PC-3 (cell line): Measurements from ENCODE around the gene NANS. TPM values are rescaled to one million over a fixed set of nuclear protein-coding genes. Genes with fewer than 3 reads are reported as not detected.

Source experiments
- ATAC-seq: fragments of 200-7000 bp; cut with Tn5 transposase; 2 replicates; pipeline ENCODE4 v1.9.1; 2020; ENCODE audit warnings: mild to moderate bottlenecking, moderate library complexity
- BruUV-seq: library from RNA; stranded (reverse); fragments of 400-500 nt; replicated peaks from 2 replicates; lab custom pipeline; 2021; lab: Mats Ljungman, UMichigan
- CTCF ChIA-PET: fragments of 300-600 bp; sonication (Branson Sonifier 250); formaldehyde crosslinking; loops from one replicate; lab custom pipeline; 2022; ENCODE audit warnings: antibody characterized with exemption; lab: Charles Lee
- POLR2A ChIA-PET: fragments of 300-600 bp; sonication (Branson Sonifier 250); formaldehyde crosslinking; loops from one replicate; lab custom pipeline; 2022; ENCODE audit warnings: antibody characterized with exemption; ENCODE audit not compliant: unreplicated experiment; lab: Charles Lee
- DNase-seq: peaks from one replicate; pipeline ENCODE4 v3.0.0-alpha.2; 2015
- H2AFZ ChIP-seq: fragments of 300-600 bp; sonication (generic); 2 replicates; pipeline ENCODE4 v1.6.0; 2016; ENCODE audit warnings: antibody characterized with exemption, low read length
- H3F3A ChIP-seq: fragments of 300-600 bp; sonication (generic); one replicate; pipeline ENCODE4 v1.6.0; 2017; ENCODE audit warnings: antibody characterized with exemption, low read length, control low read depth, mild to moderate bottlenecking; ENCODE audit not compliant: unreplicated experiment
- H3K27ac ChIP-seq: fragments of 300-600 bp; sonication (generic); 2 replicates; pipeline ENCODE4 v1.5.1; 2016; ENCODE audit warnings: mild to moderate bottlenecking, low read length
- H3K27me3 ChIP-seq: fragments of 300-600 bp; sonication (generic); 2 replicates; pipeline ENCODE4 v1.6.1; 2016; ENCODE audit warnings: low read length, mixed read lengths
- H3K36me3 ChIP-seq: fragments of 300-600 bp; sonication (generic); 2 replicates; pipeline ENCODE4 v1.6.1; 2016; ENCODE audit warnings: low read depth, mixed run types, low read length, mixed read lengths
- H3K4me1 ChIP-seq: fragments of 300-600 bp; sonication (generic); 2 replicates; pipeline ENCODE4 v1.5.1; 2016; ENCODE audit warnings: low read length; ENCODE audit not compliant: insufficient read depth
- H3K4me2 ChIP-seq: fragments of 300-600 bp; sonication (generic); 2 replicates; pipeline ENCODE4 v1.6.0; 2016; ENCODE audit warnings: low read length
- H3K4me3 ChIP-seq: fragments of 300-600 bp; sonication (generic); 2 replicates; pipeline ENCODE4 v1.5.1; 2016; ENCODE audit warnings: mild to moderate bottlenecking, low read length, mixed read lengths
- H3K79me2 ChIP-seq: fragments of 300-600 bp; sonication (generic); 2 replicates; pipeline ENCODE4 v1.6.1; 2017; ENCODE audit warnings: low read length, mixed read lengths
- H3K9ac ChIP-seq: fragments of 300-600 bp; sonication (generic); 2 replicates; pipeline ENCODE4 v1.6.0; 2016; ENCODE audit warnings: mild to moderate bottlenecking, low read length
- H3K9me2 ChIP-seq: fragments of 300-600 bp; sonication (generic); replicated peaks from 2 replicates; pipeline ENCODE4 v1.6.1; 2016; ENCODE audit warnings: mixed run types, low read length, mixed read lengths
- H3K9me3 ChIP-seq: fragments of 300-600 bp; sonication (generic); 2 replicates; pipeline ENCODE4 v1.6.1; 2016; ENCODE audit warnings: low read length, mixed read lengths
- H4K20me1 ChIP-seq: fragments of 300-600 bp; sonication (generic); 2 replicates; pipeline ENCODE4 v1.6.1; 2016; ENCODE audit warnings: low read length, mixed read lengths
- CTCF ChIP-seq: fragments of 300-600 bp; sonication (generic); conservative IDR thresholded peaks from 2 replicates; pipeline ENCODE4 v1.5.1; 2017; ENCODE audit warnings: antibody characterized with exemption, low read depth, mild to moderate bottlenecking, low read length
- EZH2 ChIP-seq: fragments of 300-600 bp; sonication (generic); IDR thresholded peaks from one replicate; pipeline ENCODE4 v1.6.1; 2017; ENCODE audit warnings: antibody characterized with exemption, mild to moderate bottlenecking, low read length; ENCODE audit not compliant: unreplicated experiment
- EZH2phosphoT487 ChIP-seq: fragments of 300-600 bp; sonication (generic); IDR thresholded peaks from 2 replicates; pipeline ENCODE4 v1.6.1; 2018; ENCODE audit warnings: mild to moderate bottlenecking, antibody characterized with exemption, low read length, borderline replicate concordance
- intact Hi-C: fragments of 100-400 bp; cut with micrococcal nuclease; formaldehyde crosslinking; loops from 2 replicates; pipeline ENCODE4 v1.9.0; 2023
- total RNA-seq: library from RNA; depleted of rRNA; stranded (reverse); fragments of >200 nt; gene quantifications from 2 replicates; pipeline ENCODE4 v1.2.3, GENCODE V29; 2014

Gene NANS
- total RNA-seq, 1 experiment from 2014 or later, result 93.0 TPM

- Histone ChIP-seq H3K9me2 (no peaks in the 10 kb centered on the region), H3K4me2 (no peak overlapping the region), H3K9ac (no peak overlapping the region), H2AFZ (no peak overlapping the region), H3K9me3 (no peaks in the 10 kb centered on the region), H3K4me1 (0 out of 2 replicates have a peak, but pooled peaks cover 3% of the 10 kb centered on the region), H3K36me3 (peaks cover 18% of the 10 kb centered on the region), H4K20me1 (no peaks in the 10 kb centered on the region), H3K27me3 (no peaks in the 10 kb centered on the region), H3K4me3 (no peak overlapping the region), H3K27ac (no peak overlapping the region), H3F3A (no peaks in the 10 kb centered on the region), H3K79me2 (no peaks in the 10 kb centered on the region)
- no TSS peak for BruUV-seq
- DNase-seq (no peak), ATAC-seq (no peak)
- POLR2A ChIA-PET, result no interaction called here
- CTCF ChIA-PET, result no interaction called here
- intact Hi-C loops, result no loop called here
- TF ChIP-seq CTCF, result no peak
Observed at GRCh38 chr9:98084396-98084795, 27.9 kb downstream of the NANS start.

- no peaks in the 10 kb centered on the region for H4K20me1 ChIP-seq
- H3K4me2 ChIP-seq, result no peak overlapping the region
- H3K27me3 ChIP-seq, result no peaks in the 10 kb centered on the region
- ATAC-seq, result no peak
- ChIA-PET POLR2A (no interaction called here), CTCF (no interaction called here)
- intact Hi-C loops, result no loop called here
- H3K4me3 ChIP-seq, result no peak overlapping the region
- H3K79me2 ChIP-seq, result no peaks in the 10 kb centered on the region
- H3K9ac ChIP-seq, result no peak overlapping the region
- no peak overlapping the region for H3K27ac ChIP-seq
- 0 out of 2 replicates have a peak, but pooled peaks cover 3% of the 10 kb centered on the region for H3K4me1 ChIP-seq
- DNase-seq, result no peak
- no peak overlapping the region for H2AFZ ChIP-seq
- no peaks in the 10 kb centered on the region for H3K9me2 ChIP-seq
- H3F3A ChIP-seq, result no peaks in the 10 kb centered on the region
- no TSS peak for BruUV-seq
- no peak for TF ChIP-seq EZH2phosphoT487
- TF ChIP-seq CTCF, result no peak
- no peak for TF ChIP-seq EZH2
- no peaks in the 10 kb centered on the region for H3K9me3 ChIP-seq
- peaks cover 18% of the 10 kb centered on the region for H3K36me3 ChIP-seq
Observed at GRCh38 chr9:98085058-98085457, 28.5 kb downstream of the NANS start.

GRCh38 chr9:98085944-98086343 lies 29.4 kb downstream of the NANS start:
- no peak overlapping the region for H3K27ac ChIP-seq
- H3K9ac ChIP-seq, result no peak overlapping the region
- H4K20me1 ChIP-seq, result no peaks in the 10 kb centered on the region
- ATAC-seq (no peak), DNase-seq (peak; percentile 3)
- peaks cover 15% of the 10 kb centered on the region for H3K36me3 ChIP-seq
- H3F3A ChIP-seq, result no peaks in the 10 kb centered on the region
- no peak overlapping the region for H3K4me2 ChIP-seq
- 0 out of 2 replicates have a peak, but pooled peaks cover 3% of the 10 kb centered on the region for H3K4me1 ChIP-seq
- intact Hi-C loops, result no loop called here
- ChIA-PET CTCF (no interaction called here), POLR2A (interaction anchor here (0.5 kb wide), 1 partner anchor 29 kb away, joined by 7 read pairs; no protein-coding TSS in a partner anchor)
- no peaks in the 10 kb centered on the region for H3K27me3 ChIP-seq
- no TSS peak for BruUV-seq
- no peaks in the 10 kb centered on the region for H3K79me2 ChIP-seq
- no peak overlapping the region for H3K4me3 ChIP-seq
- TF ChIP-seq EZH2 (no peak), CTCF (no peak), EZH2phosphoT487 (no peak)
- H3K9me3 ChIP-seq, result no peaks in the 10 kb centered on the region
- no peak overlapping the region for H2AFZ ChIP-seq
- H3K9me2 ChIP-seq, result no peaks in the 10 kb centered on the region
